ENCODE measurements around the gene ITGA2B. TPM values are rescaled to one million over a fixed set of nuclear protein-coding genes. Genes with fewer than 3 reads are reported as not detected.

ITGA2B gene
- total RNA-seq, 1 donor from 2014 or later: 0.86 TPM

GRCh38 chr17:44384823-44385286 lies 4.6 kb downstream of the ITGA2B start:
- Mint-ChIP-seq H3K4me1 (ENCODE audit: unreplicated experiment) (peaks cover 9% of the 10 kb centered on the region), H3K27ac (ENCODE audit: unreplicated experiment) (no peak overlapping the region), H3K27me3 (ENCODE audit: unreplicated experiment) (peaks cover 14% of the 10 kb centered on the region), H3K36me3 (ENCODE audit: unreplicated experiment) (no peaks in the 10 kb centered on the region), H3K4me3 (ENCODE audit: unreplicated experiment) (peak overlapping the region; percentile 70), H3K9me3 (ENCODE audit: unreplicated experiment) (no peaks in the 10 kb centered on the region)
- TF ChIP-seq CTCF (IDR thresholded peaks at IDR 0.05): no peak
- no peak for DNase-seq (ENCODE audit: extremely low spot score, unreplicated experiment)

GRCh38 chr17:44384281-44384822 lies 5.1 kb downstream of the ITGA2B start:
- Mint-ChIP-seq H3K4me3 (ENCODE audit: unreplicated experiment) (peak overlapping the region; percentile 44), H3K36me3 (ENCODE audit: unreplicated experiment) (no peaks in the 10 kb centered on the region), H3K27ac (ENCODE audit: unreplicated experiment) (no peak overlapping the region), H3K9me3 (ENCODE audit: unreplicated experiment) (no peaks in the 10 kb centered on the region), H3K4me1 (ENCODE audit: unreplicated experiment) (peaks cover 9% of the 10 kb centered on the region), H3K27me3 (ENCODE audit: unreplicated experiment) (peaks cover 14% of the 10 kb centered on the region)
- no peak for DNase-seq (ENCODE audit: extremely low spot score, unreplicated experiment)
- TF ChIP-seq CTCF (IDR thresholded peaks at IDR 0.05): no peak

GRCh38 chr17:44383861-44384260 lies 5.6 kb downstream of the ITGA2B start:
- Mint-ChIP-seq H3K27me3 (ENCODE audit: unreplicated experiment) (peaks cover 14% of the 10 kb centered on the region), H3K4me3 (ENCODE audit: unreplicated experiment) (no peak overlapping the region), H3K27ac (ENCODE audit: unreplicated experiment) (no peak overlapping the region), H3K9me3 (ENCODE audit: unreplicated experiment) (no peaks in the 10 kb centered on the region), H3K36me3 (ENCODE audit: unreplicated experiment) (no peaks in the 10 kb centered on the region), H3K4me1 (ENCODE audit: unreplicated experiment) (peaks cover 9% of the 10 kb centered on the region)
- DNase-seq (ENCODE audit: extremely low spot score, unreplicated experiment): no peak
- TF ChIP-seq CTCF (IDR thresholded peaks at IDR 0.05): no peak

- DNase-seq (ENCODE audit: extremely low spot score, unreplicated experiment): no peak
- no peak for TF ChIP-seq CTCF (IDR thresholded peaks at IDR 0.05)
- H3K9me3 Mint-ChIP-seq (ENCODE audit: unreplicated experiment): no peaks in the 10 kb centered on the region
- no peak overlapping the region for H3K27ac Mint-ChIP-seq (ENCODE audit: unreplicated experiment)
- peaks cover 9% of the 10 kb centered on the region for H3K4me1 Mint-ChIP-seq (ENCODE audit: unreplicated experiment)
- no peak overlapping the region for H3K4me3 Mint-ChIP-seq (ENCODE audit: unreplicated experiment)
- H3K27me3 Mint-ChIP-seq (ENCODE audit: unreplicated experiment): peaks cover 16% of the 10 kb centered on the region
- no peaks in the 10 kb centered on the region for H3K36me3 Mint-ChIP-seq (ENCODE audit: unreplicated experiment)
Observed at GRCh38 chr17:44383363-44383762, 6.1 kb downstream of the ITGA2B start.

GRCh38 chr17:44382917-44383316 lies 6.5 kb downstream of the ITGA2B start:
- no peaks in the 10 kb centered on the region for H3K9me3 Mint-ChIP-seq (ENCODE audit: unreplicated experiment)
- TF ChIP-seq CTCF (IDR thresholded peaks at IDR 0.05): no peak
- no peak overlapping the region for H3K4me3 Mint-ChIP-seq (ENCODE audit: unreplicated experiment)
- H3K27me3 Mint-ChIP-seq (ENCODE audit: unreplicated experiment): peaks cover 16% of the 10 kb centered on the region
- no peaks in the 10 kb centered on the region for H3K36me3 Mint-ChIP-seq (ENCODE audit: unreplicated experiment)
- no peak for DNase-seq (ENCODE audit: extremely low spot score, unreplicated experiment)
- no peak overlapping the region for H3K27ac Mint-ChIP-seq (ENCODE audit: unreplicated experiment)
- peaks cover 9% of the 10 kb centered on the region for H3K4me1 Mint-ChIP-seq (ENCODE audit: unreplicated experiment)
